Activated effector memory CD4-positive, alpha-beta T cell treated with Interleukin-2 at 50 U/mL for 16 hours (primary cell): ENCODE measurements around the gene D2HGDH.
"Not testable (repeated sequence)": the region's sequence is repeated elsewhere in the genome, so short reads cannot be mapped to it uniquely, and the experiment has no call there.

Experiments used
- DNase-seq: peaks from one replicate; pipeline ENCODE4 v3.0.0-alpha.2; 2020

Gene D2HGDH

GRCh38 chr2:241771286-241772062, 37.0 kb downstream of the D2HGDH start:
- no peak for DNase-seq

- DNase-seq, result no peak
Observed at GRCh38 chr2:241772063-241772499, 37.7 kb downstream of the D2HGDH start.

GRCh38 chr2:241773511-241774418, 39.3 kb downstream of the D2HGDH start:
- DNase-seq, result no peak

GRCh38 chr2:241774419-241775222, 40.2 kb downstream of the D2HGDH start:
- DNase-seq, result no peak

- DNase-seq, result no peak
Observed at GRCh38 chr2:241775223-241776177, 41.1 kb downstream of the D2HGDH start.

- DNase-seq, result no peak
Observed at GRCh38 chr2:241776336-241777169, 42.1 kb downstream of the D2HGDH start, which contains the start of gene GAL3ST2. TSS of gene GAL3ST2 (plus strand) at chr2:241776822. CDS start at chr2:241776956, 134 bp downstream.

GRCh38 chr2:241777170-241777685, 42.8 kb downstream of the D2HGDH start:
- no peak for DNase-seq

GRCh38 chr2:241777686-241778627, 43.5 kb downstream of the D2HGDH start:
- DNase-seq, result no peak

- DNase-seq, result no peak
Observed at GRCh38 chr2:241780939-241781569, 46.6 kb downstream of the D2HGDH start.

GRCh38 chr2:241782053-241782452, 47.6 kb downstream of the D2HGDH start:
- DNase-seq, result not testable (repeated sequence)

GRCh38 chr2:241788135-241788534, 53.7 kb downstream of the D2HGDH start:
- DNase-seq, result no peak

- no peak for DNase-seq
Observed at GRCh38 chr2:241788572-241788971, 54.1 kb downstream of the D2HGDH start.

GRCh38 chr2:241791385-241791784, 57.0 kb downstream of the D2HGDH start:
- DNase-seq, result not testable (repeated sequence)

GRCh38 chr2:241793385-241793784, 59.0 kb downstream of the D2HGDH start:
- DNase-seq, result no peak

GRCh38 chr2:241794250-241794823, 59.9 kb downstream of the D2HGDH start:
- no peak for DNase-seq

- no peak for DNase-seq
Observed at GRCh38 chr2:241795021-241795999, 60.9 kb downstream of the D2HGDH start.

- DNase-seq, result no peak
Observed at GRCh38 chr2:241796209-241796608, 61.8 kb downstream of the D2HGDH start.
